Fibroblast of lung (primary cell): ENCODE data around the gene BRI3BP.

Experiments
- EZH2 ChIP-seq: IDR thresholded peaks from 2 replicates; pipeline ENCODE4 v1.5.1; 2012; ENCODE audit warnings: low read length, control low read depth, mild to moderate bottlenecking; ENCODE audit errors: missing control alignments
- TF ChIP-seq, protein P1 (sequence below), 2 donors: IDR thresholded peaks in 1 of 2; conservative IDR thresholded peaks in 1 of 2; 1 replicate in 1 of 2; 2 replicates in 1 of 2; pipeline ENCODE4 v1.5.1; 2011 to 2012; ENCODE audit warnings: low read length in 2 of 2, control low read depth in 1 of 2, inconsistent platforms in 1 of 2, low read depth in 1 of 2, mild to moderate bottlenecking in 1 of 2

DNA sequence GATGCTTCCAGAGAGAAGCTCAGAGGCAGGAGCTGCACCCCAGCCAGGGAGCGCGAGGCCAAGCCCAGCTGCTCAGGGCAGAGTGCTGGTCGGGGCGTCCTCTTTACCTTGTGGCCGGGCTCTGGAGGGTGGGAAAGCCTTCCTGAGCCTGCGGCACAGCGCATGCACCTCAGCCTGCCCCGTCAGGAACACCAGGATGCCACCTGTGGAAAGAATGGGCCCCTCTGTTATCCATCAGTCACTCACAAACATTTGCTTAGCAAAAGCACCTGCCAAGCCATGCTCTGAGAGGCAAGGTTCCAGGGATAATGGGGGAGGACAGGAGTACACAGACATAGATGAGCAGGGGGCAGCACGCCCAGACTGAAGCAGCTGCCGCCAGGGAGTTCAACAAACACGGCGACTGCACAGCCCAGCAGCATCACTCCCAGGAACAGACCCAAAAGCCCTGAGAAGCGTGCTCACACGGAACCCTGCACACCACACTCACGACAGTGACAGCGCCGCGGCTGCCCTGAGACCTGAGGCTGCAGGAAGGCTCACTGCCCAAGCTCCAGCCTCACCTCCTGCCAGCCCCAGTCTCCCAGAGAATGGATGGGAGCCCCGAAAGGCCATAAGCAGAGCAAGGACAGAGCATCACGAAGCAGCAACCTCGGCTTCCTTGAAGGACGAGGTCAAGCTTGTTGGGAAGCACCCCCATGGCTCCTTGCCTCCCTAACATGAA is 26.3 kb upstream of the BRI3BP start:
- TF ChIP-seq, protein P1, sequence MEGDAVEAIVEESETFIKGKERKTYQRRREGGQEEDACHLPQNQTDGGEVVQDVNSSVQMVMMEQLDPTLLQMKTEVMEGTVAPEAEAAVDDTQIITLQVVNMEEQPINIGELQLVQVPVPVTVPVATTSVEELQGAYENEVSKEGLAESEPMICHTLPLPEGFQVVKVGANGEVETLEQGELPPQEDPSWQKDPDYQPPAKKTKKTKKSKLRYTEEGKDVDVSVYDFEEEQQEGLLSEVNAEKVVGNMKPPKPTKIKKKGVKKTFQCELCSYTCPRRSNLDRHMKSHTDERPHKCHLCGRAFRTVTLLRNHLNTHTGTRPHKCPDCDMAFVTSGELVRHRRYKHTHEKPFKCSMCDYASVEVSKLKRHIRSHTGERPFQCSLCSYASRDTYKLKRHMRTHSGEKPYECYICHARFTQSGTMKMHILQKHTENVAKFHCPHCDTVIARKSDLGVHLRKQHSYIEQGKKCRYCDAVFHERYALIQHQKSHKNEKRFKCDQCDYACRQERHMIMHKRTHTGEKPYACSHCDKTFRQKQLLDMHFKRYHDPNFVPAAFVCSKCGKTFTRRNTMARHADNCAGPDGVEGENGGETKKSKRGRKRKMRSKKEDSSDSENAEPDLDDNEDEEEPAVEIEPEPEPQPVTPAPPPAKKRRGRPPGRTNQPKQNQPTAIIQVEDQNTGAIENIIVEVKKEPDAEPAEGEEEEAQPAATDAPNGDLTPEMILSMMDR (conservative IDR thresholded peaks at IDR 0.05 in 1 of 2, IDR thresholded peaks at IDR 0.05 in 1 of 2; ENCODE audit: low read depth in 1 of 2, low read length in 2 of 2) = no peak
- no peak for TF ChIP-seq EZH2
